CD4-positive, alpha-beta memory T cell (primary cell): ENCODE data around the gene ZNF436. TPM values are rescaled to one million over a fixed set of nuclear protein-coding genes. Genes with fewer than 3 reads are reported as not detected.

Experiments used
- CTCF ChIA-PET: fragments of 350-600 bp; sonication (Branson Sonifier 250); formaldehyde crosslinking; loops from one replicate; lab custom pipeline; 2021; ENCODE audit warnings: inconsistent platforms; ENCODE audit not compliant: partially characterized antibody; lab: Charles Lee
- POLR2A ChIA-PET: fragments of 350-600 bp; sonication (Branson Sonifier 250); formaldehyde crosslinking; loops from one replicate; lab custom pipeline; 2021; ENCODE audit not compliant: partially characterized antibody; lab: Charles Lee
- DNase-seq, 5 donors: peaks; one replicate each; pipeline versions ENCODE4 v3.0.0 to v3.0.0-alpha.2; 2020 to 2022; ENCODE audit warnings: mixed read lengths in 1 of 5
- H3K27ac ChIP-seq: one replicate; pipeline ENCODE4 v1.7.0; 2013; ENCODE audit warnings: low read depth, low read length
- H3K27me3 ChIP-seq: 2 replicates; pipeline ENCODE4 v1.7.0; 2013; ENCODE audit warnings: mild to moderate bottlenecking, low read length, moderate library complexity; ENCODE audit not compliant: insufficient read depth
- H3K36me3 ChIP-seq: 2 replicates; pipeline ENCODE4 v1.7.0; 2013; ENCODE audit warnings: mild to moderate bottlenecking, low read length, moderate library complexity; ENCODE audit not compliant: insufficient read depth
- H3K4me1 ChIP-seq: 2 replicates; pipeline ENCODE4 v1.7.0; 2013; ENCODE audit warnings: mild to moderate bottlenecking, low read length, moderate library complexity; ENCODE audit not compliant: insufficient read depth
- H3K4me3 ChIP-seq, 2 donors: one replicate each; pipeline ENCODE4 v1.7.0; 2013; ENCODE audit warnings: low read length in 2 of 2, mild to moderate bottlenecking in 1 of 2
- H3K9me3 ChIP-seq, 2 donors: one replicate each; pipeline ENCODE4 v1.7.0; 2013; ENCODE audit warnings: low read length in 2 of 2, control low read depth in 1 of 2; ENCODE audit not compliant: control insufficient read depth in 1 of 2
- H3K27ac Mint-ChIP-seq, 7 donors: one replicate each; pipeline ENCODE4 v1.8.0; 2020 to 2021; ENCODE audit warnings: mixed read lengths in 7 of 7, mild to moderate bottlenecking in 6 of 7, inconsistent platforms in 3 of 7, moderate library complexity in 3 of 7
- H3K27me3 Mint-ChIP-seq, 2 donors: one replicate each; pipeline ENCODE4 v1.8.0; 2020 to 2021; ENCODE audit warnings: mixed read lengths in 2 of 2
- H3K36me3 Mint-ChIP-seq, 2 donors: one replicate each; pipeline ENCODE4 v1.8.0; 2020 to 2021; ENCODE audit warnings: mixed read lengths in 2 of 2, inconsistent platforms in 1 of 2, mild to moderate bottlenecking in 1 of 2
- H3K4me1 Mint-ChIP-seq, 4 donors: one replicate each; pipeline ENCODE4 v1.8.0; 2020 to 2021; ENCODE audit warnings: mixed read lengths in 4 of 4, mild to moderate bottlenecking in 1 of 4
- H3K4me3 Mint-ChIP-seq, 8 donors: one replicate each; pipeline ENCODE4 v1.8.0; 2020 to 2021; ENCODE audit warnings: mixed read lengths in 8 of 8, mild to moderate bottlenecking in 7 of 8, moderate library complexity in 6 of 8, inconsistent platforms in 3 of 8
- H3K9me3 Mint-ChIP-seq, 8 donors: one replicate each; pipeline ENCODE4 v1.8.0; 2020 to 2021; ENCODE audit warnings: mixed read lengths in 8 of 8, mild to moderate bottlenecking in 5 of 8, inconsistent platforms in 3 of 8, moderate library complexity in 1 of 8
- intact Hi-C: fragments of 100-400 bp; cut with micrococcal nuclease; formaldehyde crosslinking; loops from one replicate; pipeline ENCODE4 v1.15.1; 2023
- polyA plus RNA-seq, 2 donors: library from polyadenylated mRNA; unstranded; fragments of 300-500 nt; fragmentation: Illumina TruSeq; gene quantifications; one replicate each; pipeline ENCODE4 v1.2.3, GENCODE V29; 2021
- total RNA-seq, 2 experiments: library from RNA; stranded (reverse); gene quantifications; one replicate each; pipeline ENCODE4 v1.2.3, GENCODE V29; 2021

Gene ZNF436
- total and polyA plus RNA-seq, 4 experiments from 2014 or later: 1.7 to 11.9 (median 7.2) TPM

DNA sequence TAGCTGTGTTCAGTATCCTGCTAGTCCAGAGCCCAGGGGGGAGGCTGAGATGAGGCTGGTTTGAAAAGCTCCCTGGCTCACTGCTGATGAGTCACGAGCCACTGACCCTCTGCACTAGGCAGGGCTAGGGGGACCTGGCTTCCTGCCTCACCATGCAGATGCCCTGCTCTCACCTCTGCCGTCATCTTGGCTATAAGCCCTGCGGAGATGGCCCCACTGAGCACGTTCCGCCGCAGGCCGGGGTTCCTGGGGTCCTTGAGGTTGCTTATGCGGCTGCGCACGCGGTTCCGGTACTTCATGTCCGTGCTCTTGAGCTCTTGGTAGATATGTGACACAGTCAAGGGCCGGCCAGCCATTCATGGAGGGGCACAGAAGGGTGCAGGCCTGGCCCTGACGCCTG lies 24.1 kb upstream of the ZNF436 start:
- Mint-ChIP-seq H3K27me3 (peaks cover 0 to 3% of the 10 kb centered on the region in 2 donors), H3K4me1 (peaks cover 0 to 3% (median under 1%) of the 10 kb centered on the region in 4 donors), H3K9me3 (no peaks in the 10 kb centered on the region), H3K27ac (no peak overlapping the region), H3K4me3 (no peak overlapping the region), H3K36me3 (peaks cover 7 to 9% of the 10 kb centered on the region in 2 donors)
- H3K27me3 ChIP-seq: no peaks in the 10 kb centered on the region
- no peak overlapping the region for H3K27ac ChIP-seq
- intact Hi-C loops: no loop called here
- no peaks in the 10 kb centered on the region for H3K36me3 ChIP-seq
- CTCF ChIA-PET: interaction anchor here (2.8 kb wide), 1 partner anchor 10 kb away, joined by 16 read pairs; no protein-coding TSS in a partner anchor
- no peaks in the 10 kb centered on the region for H3K4me1 ChIP-seq
- DNase-seq: no peak
- no peaks in the 10 kb centered on the region for H3K9me3 ChIP-seq
- POLR2A ChIA-PET: no interaction called here
- no peak overlapping the region for H3K4me3 ChIP-seq

GRCh38 chr1:23392125-23392855 lies 22.7 kb upstream of the ZNF436 start:
- Mint-ChIP-seq H3K9me3 (no peaks in the 10 kb centered on the region), H3K4me3 (no peak overlapping the region), H3K4me1 (peaks cover 0 to 3% (median under 1%) of the 10 kb centered on the region in 4 donors), H3K27ac (no peak overlapping the region), H3K27me3 (peaks cover 0 to 3% of the 10 kb centered on the region in 2 donors), H3K36me3 (peaks cover 4 to 5% of the 10 kb centered on the region in 2 donors)
- H3K36me3 ChIP-seq: no peaks in the 10 kb centered on the region
- CTCF ChIA-PET: no interaction called here
- H3K27ac ChIP-seq: no peak overlapping the region
- DNase-seq: no peak
- intact Hi-C loops: no loop called here
- H3K27me3 ChIP-seq: no peaks in the 10 kb centered on the region
- POLR2A ChIA-PET: no interaction called here
- no peak overlapping the region for H3K4me3 ChIP-seq
- no peaks in the 10 kb centered on the region for H3K4me1 ChIP-seq
- H3K9me3 ChIP-seq: no peaks in the 10 kb centered on the region

DNA sequence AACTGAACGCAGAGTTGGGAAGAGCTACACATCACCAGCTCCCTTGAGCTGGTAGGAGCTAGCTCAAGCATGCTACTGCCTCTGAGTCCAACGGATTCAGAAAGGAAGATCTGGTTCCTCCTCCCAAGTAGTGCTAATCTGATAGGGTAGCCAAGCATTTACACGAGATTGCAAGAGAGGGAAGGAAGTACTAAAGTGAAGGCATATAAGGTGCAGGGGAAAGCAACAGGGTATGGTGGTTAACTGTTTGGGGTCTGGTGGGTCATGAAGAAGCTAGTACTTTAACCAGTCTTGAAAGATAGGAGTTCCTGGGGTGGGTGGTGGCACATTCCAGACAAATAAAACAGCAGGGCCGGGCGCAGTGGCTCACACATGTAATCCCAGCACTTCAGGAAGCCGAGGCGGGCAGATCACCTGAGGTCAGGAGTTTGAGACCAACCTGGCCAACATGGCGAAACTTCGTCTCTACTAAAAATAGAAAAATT lies 20.2 kb upstream of the ZNF436 start:
- Histone ChIP-seq H3K4me1 (no peaks in the 10 kb centered on the region), H3K27ac (no peak overlapping the region), H3K4me3 (no peak overlapping the region), H3K9me3 (no peaks in the 10 kb centered on the region), H3K27me3 (no peaks in the 10 kb centered on the region), H3K36me3 (no peaks in the 10 kb centered on the region)
- H3K4me3 Mint-ChIP-seq: no peak overlapping the region
- ChIA-PET POLR2A (no interaction called here), CTCF (interaction anchor here (2.5 kb wide), 1 partner anchor 14 kb away, joined by 9 read pairs; no protein-coding TSS in a partner anchor)
- H3K4me1 Mint-ChIP-seq: no peaks in the 10 kb centered on the region
- H3K27me3 Mint-ChIP-seq: peaks cover 0 to 3% of the 10 kb centered on the region in 2 donors
- no peaks in the 10 kb centered on the region for H3K9me3 Mint-ChIP-seq
- H3K27ac Mint-ChIP-seq: peak overlapping the region in 1 of 7 donors; percentile 43
- peaks cover 0 to 4% of the 10 kb centered on the region in 2 donors for H3K36me3 Mint-ChIP-seq
- intact Hi-C loops: no loop called here
- DNase-seq: no peak

- H3K27ac Mint-ChIP-seq: peak overlapping the region in 1 of 7 donors; percentile 15
- DNase-seq: no peak
- H3K4me1 Mint-ChIP-seq: no peaks in the 10 kb centered on the region
- H3K27ac ChIP-seq: no peak overlapping the region
- H3K36me3 Mint-ChIP-seq: peaks cover 0 to 8% of the 10 kb centered on the region in 2 donors
- no peak overlapping the region for H3K4me3 Mint-ChIP-seq
- no peak overlapping the region for H3K4me3 ChIP-seq
- H3K27me3 ChIP-seq: no peaks in the 10 kb centered on the region
- POLR2A ChIA-PET: no interaction called here
- no peaks in the 10 kb centered on the region for H3K9me3 ChIP-seq
- no peaks in the 10 kb centered on the region for H3K4me1 ChIP-seq
- H3K9me3 Mint-ChIP-seq: no peaks in the 10 kb centered on the region
- H3K27me3 Mint-ChIP-seq: peaks cover 0 to 3% of the 10 kb centered on the region in 2 donors
- intact Hi-C loops: no loop called here
- CTCF ChIA-PET: interaction anchor here (2.5 kb wide), 1 partner anchor 17 kb away, joined by 9 read pairs; no protein-coding TSS in a partner anchor
- peaks cover 4% of the 10 kb centered on the region for H3K36me3 ChIP-seq
These were observed 17.9 kb upstream of the ZNF436 start for GRCh38 chr1:23387494-23387893.

GRCh38 chr1:23385119-23385621 lies 15.5 kb upstream of the ZNF436 start:
- Mint-ChIP-seq H3K4me3 (no peak overlapping the region), H3K4me1 (no peaks in the 10 kb centered on the region), H3K36me3 (peaks cover 0 to 11% of the 10 kb centered on the region in 2 donors), H3K27ac (no peak overlapping the region), H3K27me3 (no peaks in the 10 kb centered on the region), H3K9me3 (no peaks in the 10 kb centered on the region)
- Histone ChIP-seq H3K4me3 (no peak overlapping the region), H3K27ac (no peak overlapping the region), H3K9me3 (no peaks in the 10 kb centered on the region), H3K4me1 (no peaks in the 10 kb centered on the region), H3K27me3 (no peaks in the 10 kb centered on the region), H3K36me3 (peaks cover 4% of the 10 kb centered on the region)
- ChIA-PET POLR2A (no interaction called here), CTCF (no interaction called here)
- intact Hi-C loops: no loop called here
- no peak for DNase-seq

- POLR2A ChIA-PET: no interaction called here
- Mint-ChIP-seq H3K9me3 (no peaks in the 10 kb centered on the region), H3K27ac (peak overlapping the region in 1 of 7 donors; percentile 15), H3K4me1 (no peaks in the 10 kb centered on the region), H3K36me3 (peaks cover 0 to 11% of the 10 kb centered on the region in 2 donors), H3K27me3 (no peaks in the 10 kb centered on the region), H3K4me3 (no peak overlapping the region)
- Histone ChIP-seq H3K27me3 (no peaks in the 10 kb centered on the region), H3K9me3 (no peaks in the 10 kb centered on the region), H3K36me3 (peaks cover 4% of the 10 kb centered on the region), H3K4me1 (no peaks in the 10 kb centered on the region), H3K27ac (no peak overlapping the region), H3K4me3 (no peak overlapping the region)
- DNase-seq: no peak
- CTCF ChIA-PET: no interaction called here
- intact Hi-C loops: no loop called here
These were observed 14.8 kb upstream of the ZNF436 start for GRCh38 chr1:23384312-23385058.
